Endometrial microvascular endothelial cells (primary cell): ENCODE results near the gene HNRNPA2B1. TPM values are rescaled to one million over a fixed set of nuclear protein-coding genes. Genes with fewer than 3 reads are reported as not detected.

Experiments
- in situ Hi-C: cut with HindIII; loops from 2 replicates; pipeline ENCODE4 v1.10.0; 2017; ENCODE audit warnings: low sequenced_read_pairs, low pct_unique_long_range_greater_than_20kb; ENCODE audit errors: inconsistent ontology term
- total RNA-seq: library from RNA; depleted of rRNA; stranded (reverse); fragments of >200 nt; gene quantifications from one replicate; pipeline ENCODE4 v1.2.3, GENCODE V29; 2015; ENCODE audit errors: inconsistent ontology term

Gene HNRNPA2B1
- 241 TPM for total RNA-seq

GRCh38 chr7:26200444-26201246 lies at the start of gene HNRNPA2B1:
Gene HNRNPA2B1 (minus strand): TSS chr7:26200746. CDS start chr7:26200577, 169 bp downstream.
- in situ Hi-C loops, result no loop called here

GRCh38 chr7:26250239-26250638 lies 49.7 kb upstream of the HNRNPA2B1 start:
- in situ Hi-C loops, result no loop called here

- in situ Hi-C loops, result no loop called here
These were observed 44.6 kb upstream of the HNRNPA2B1 start for GRCh38 chr7:26245150-26245549.

- in situ Hi-C loops, result no loop called here
These were observed 37.5 kb upstream of the HNRNPA2B1 start for GRCh38 chr7:26238032-26238431.

- in situ Hi-C loops, result no loop called here
These were observed 36.7 kb upstream of the HNRNPA2B1 start for GRCh38 chr7:26237035-26237807.

GRCh38 chr7:26233902-26234511 lies 33.5 kb upstream of the HNRNPA2B1 start:
- in situ Hi-C loops, result no loop called here

- in situ Hi-C loops, result no loop called here
These were observed 27.4 kb upstream of the HNRNPA2B1 start for GRCh38 chr7:26227987-26228386.

- in situ Hi-C loops, result no loop called here
These were observed 23.8 kb upstream of the HNRNPA2B1 start for GRCh38 chr7:26224359-26224758.

GRCh38 chr7:26216049-26216448 lies 15.5 kb upstream of the HNRNPA2B1 start:
- in situ Hi-C loops, result no loop called here

GRCh38 chr7:26213807-26214515 lies 13.4 kb upstream of the HNRNPA2B1 start:
- in situ Hi-C loops, result no loop called here

- in situ Hi-C loops, result no loop called here
These were observed 12.6 kb upstream of the HNRNPA2B1 start for GRCh38 chr7:26212921-26213718.

- in situ Hi-C loops, result no loop called here
These were observed 7.5 kb upstream of the HNRNPA2B1 start for GRCh38 chr7:26208040-26208439.

- in situ Hi-C loops, result no loop called here
These were observed 2.5 kb upstream of the HNRNPA2B1 start for GRCh38 chr7:26203016-26203415.

- in situ Hi-C loops, result no loop called here
These were observed 1.8 kb upstream of the HNRNPA2B1 start for GRCh38 chr7:26202019-26202990.

GRCh38 chr7:26201247-26202018 lies 887 bp upstream of the HNRNPA2B1 start, which contains the start of gene CBX3:
Gene CBX3 (plus strand): TSS chr7:26201745. CDS start chr7:26202999, 1,254 bp downstream.
- in situ Hi-C loops, result no loop called here

GRCh38 chr7:26200038-26200443 lies 505 bp downstream of the HNRNPA2B1 start:
- in situ Hi-C loops, result no loop called here
